OCI-LY1 (cell line): Measurements from ENCODE around the gene IRF5.

Experiments used
- CTCF ChIP-seq: fragments of 200-600 bp; sonication (generic), shearing (Covaris generic); IDR thresholded peaks from 2 replicates; pipeline ENCODE4 v1.5.1; 2017; ENCODE audit warnings: mild to moderate bottlenecking, antibody characterized with exemption, low read length, moderate library complexity, mixed read lengths
- EZH2 ChIP-seq: fragments of 200-600 bp; sonication (generic), shearing (Covaris generic); IDR thresholded peaks from 2 replicates; pipeline ENCODE4 v1.8.0; 2017; ENCODE audit warnings: borderline replicate concordance, mixed run types, mild to moderate bottlenecking, antibody characterized with exemption, low read length, moderate library complexity, mixed read lengths

- TF ChIP-seq CTCF (no peak), EZH2 (no peak)
These were observed 55.7 kb downstream of the IRF5 start for GRCh38 chr7:128993419-128993818.
